ENCODE data around the gene TNFRSF18.

DNA sequence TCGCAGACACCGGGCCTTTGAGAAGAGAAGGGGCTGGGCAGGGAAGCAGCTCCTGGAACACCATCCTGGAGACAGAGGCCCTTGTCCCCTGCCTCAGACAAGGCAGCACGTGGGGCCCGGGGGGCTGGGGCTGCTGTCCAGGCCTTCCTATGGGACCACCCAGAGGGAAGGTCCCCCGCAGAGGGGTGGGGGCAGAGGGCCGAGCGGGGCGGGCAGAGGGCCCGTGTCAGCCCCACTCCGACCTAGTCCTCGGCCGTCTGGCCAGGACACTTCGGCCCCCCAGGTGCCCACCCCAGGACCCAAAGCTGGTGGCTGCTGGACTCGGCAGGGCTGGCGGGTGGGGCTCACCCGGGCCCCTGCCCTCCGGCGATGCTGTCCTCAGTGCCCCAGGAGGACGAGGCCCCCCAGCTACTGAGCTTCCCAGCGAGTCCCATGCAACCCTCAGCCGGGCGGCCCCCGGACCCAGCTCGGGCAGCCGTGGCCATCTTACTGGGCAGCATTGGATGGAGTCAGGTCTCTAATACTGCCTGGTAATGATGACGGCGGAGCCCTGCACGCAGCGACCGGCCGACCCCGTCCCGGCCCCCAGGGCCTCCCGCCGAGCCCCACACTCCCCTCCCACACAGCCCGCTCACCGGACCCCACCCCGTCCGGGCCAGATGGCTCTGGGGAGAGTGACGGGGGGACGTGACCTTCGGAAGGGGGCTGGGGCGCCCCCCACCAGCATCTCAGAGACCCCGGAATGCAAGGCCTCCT is 39.6 kb downstream of the TNFRSF18 start:
- TF ChIP-seq, protein P1, sequence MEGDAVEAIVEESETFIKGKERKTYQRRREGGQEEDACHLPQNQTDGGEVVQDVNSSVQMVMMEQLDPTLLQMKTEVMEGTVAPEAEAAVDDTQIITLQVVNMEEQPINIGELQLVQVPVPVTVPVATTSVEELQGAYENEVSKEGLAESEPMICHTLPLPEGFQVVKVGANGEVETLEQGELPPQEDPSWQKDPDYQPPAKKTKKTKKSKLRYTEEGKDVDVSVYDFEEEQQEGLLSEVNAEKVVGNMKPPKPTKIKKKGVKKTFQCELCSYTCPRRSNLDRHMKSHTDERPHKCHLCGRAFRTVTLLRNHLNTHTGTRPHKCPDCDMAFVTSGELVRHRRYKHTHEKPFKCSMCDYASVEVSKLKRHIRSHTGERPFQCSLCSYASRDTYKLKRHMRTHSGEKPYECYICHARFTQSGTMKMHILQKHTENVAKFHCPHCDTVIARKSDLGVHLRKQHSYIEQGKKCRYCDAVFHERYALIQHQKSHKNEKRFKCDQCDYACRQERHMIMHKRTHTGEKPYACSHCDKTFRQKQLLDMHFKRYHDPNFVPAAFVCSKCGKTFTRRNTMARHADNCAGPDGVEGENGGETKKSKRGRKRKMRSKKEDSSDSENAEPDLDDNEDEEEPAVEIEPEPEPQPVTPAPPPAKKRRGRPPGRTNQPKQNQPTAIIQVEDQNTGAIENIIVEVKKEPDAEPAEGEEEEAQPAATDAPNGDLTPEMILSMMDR (conservative IDR thresholded peaks at IDR 0.05; ENCODE audit: low read length): no peak
- no peak for TF ChIP-seq EZH2phosphoT487 (IDR thresholded peaks at IDR 0.05; ENCODE audit: borderline replicate concordance, low read depth, low read length)

All from OCI-LY7 (cell line).